GM12801 (cell line): ENCODE measurements around the gene NSF.

ENCODE experiments used
- CTCF ChIP-seq: IDR thresholded peaks from one replicate; pipeline ENCODE4 v1.5.1; 2011; ENCODE audit warnings: control low read depth; ENCODE audit not compliant: insufficient read length; ENCODE audit errors: extremely low read depth

Gene NSF

GRCh38 chr17:46794318-46794717 lies 203.8 kb downstream of the NSF start:
- TF ChIP-seq CTCF = no peak

DNA sequence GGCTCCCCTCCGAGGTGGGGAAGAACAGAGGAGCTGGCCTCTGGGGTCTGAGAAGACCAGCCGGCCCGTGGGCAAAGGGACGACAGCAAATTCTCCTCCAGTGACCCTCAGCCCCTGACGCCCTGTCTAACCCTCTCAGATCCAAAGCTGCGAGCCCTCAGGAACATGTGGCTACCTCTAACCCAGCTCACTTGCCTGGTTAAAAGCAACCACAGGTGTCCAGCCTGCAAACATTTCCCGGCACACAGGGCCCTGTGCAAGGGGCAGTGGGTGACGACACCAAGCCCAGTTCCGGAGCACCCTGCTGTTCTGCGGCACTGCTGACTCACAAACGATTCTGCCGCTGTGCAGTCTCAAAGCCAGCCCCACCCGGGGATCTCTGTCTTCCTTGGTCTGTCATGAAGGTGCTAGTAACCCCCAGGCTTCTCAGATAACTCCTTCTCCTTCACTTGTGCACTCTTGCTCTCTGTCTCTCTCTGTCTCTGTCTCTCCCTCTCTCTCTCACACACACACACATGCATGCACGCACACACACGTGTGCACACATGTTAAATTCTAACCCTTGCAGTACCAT lies 205.0 kb downstream of the NSF start:
- TF ChIP-seq CTCF = no peak

DNA sequence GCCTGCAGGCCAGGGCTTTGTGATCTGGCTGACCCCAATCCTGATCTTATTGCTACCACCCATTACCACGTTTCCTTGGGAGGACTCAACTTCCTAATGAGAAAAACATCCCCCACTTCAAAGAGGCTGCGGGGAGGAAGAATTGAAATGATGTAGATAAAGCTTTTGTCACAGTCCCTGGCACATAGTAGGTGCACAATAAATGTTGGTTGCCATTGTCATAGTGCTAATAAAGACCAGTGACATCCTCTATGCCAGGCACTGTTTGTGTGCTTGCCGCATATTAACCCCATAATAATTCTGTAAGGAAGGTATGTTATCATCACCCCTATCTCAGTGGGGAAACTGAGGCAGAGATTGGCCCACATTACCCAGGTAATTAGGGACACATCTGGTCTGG lies 205.6 kb downstream of the NSF start:
- TF ChIP-seq CTCF = no peak

DNA sequence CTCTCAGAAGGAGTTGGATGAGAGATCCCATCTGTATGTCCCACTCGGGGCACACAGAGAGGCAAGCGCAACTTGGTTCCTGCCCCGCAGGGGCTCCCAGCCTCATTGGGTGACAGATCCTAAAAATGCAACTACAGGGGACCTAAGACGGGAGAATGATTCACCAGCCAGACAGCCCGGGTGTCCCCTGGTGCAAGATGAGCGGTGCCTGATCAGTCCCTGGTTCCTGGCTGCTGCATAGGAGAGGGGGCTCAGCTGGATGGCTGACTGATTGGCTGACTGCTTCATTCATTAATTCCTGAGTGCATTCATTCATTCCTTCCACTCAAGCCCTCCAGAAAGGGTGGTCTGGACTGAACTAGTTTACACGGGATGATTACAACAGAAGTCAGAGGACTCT lies 206.1 kb downstream of the NSF start:
- TF ChIP-seq CTCF = no peak

DNA sequence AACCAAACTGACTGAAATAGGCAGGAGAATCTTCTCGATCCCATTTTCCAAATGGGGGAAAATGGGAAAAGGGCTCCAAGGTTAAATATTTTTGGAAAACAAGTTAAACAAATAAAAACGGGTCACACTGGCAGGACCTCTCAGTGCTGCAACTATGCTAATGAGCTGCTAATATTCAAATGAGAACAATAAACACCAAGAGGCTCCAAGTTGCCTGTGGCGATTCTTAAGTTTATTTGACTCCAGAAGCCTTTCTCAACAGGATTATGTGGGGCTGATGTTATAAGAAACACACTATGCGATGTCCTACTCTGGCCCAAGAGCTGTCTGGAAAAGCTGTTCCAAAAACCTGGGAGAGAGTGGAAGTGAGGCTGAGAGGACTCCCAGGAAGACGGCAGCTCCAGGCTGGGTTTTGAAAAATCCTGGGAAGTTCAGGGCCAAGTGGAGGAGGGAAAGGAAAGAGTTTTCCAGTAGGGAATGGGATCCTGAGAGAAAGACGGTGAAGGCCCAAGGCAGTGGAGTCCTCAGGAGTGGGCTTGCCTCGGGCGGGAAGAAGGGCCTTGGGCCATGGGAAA lies 206.6 kb downstream of the NSF start:
- TF ChIP-seq CTCF = no peak

DNA sequence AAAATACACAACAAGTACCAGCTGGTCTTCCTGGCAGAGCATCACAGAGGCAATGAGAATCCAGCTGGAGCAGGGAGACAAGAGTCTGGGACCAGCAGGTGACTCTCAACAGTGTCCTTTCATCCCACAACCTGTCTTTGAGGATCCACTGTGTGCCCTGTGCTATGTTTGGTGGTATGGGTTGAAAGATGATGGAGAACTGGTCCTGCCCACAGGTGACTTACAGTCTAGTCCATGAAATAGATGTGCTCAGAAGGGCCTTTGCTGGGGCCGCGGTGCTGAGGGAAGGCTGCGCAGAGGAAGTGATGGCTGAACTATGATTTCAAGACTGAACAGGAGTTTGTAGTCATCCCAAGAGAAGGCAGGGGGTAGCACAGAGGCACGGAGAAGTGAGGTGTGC lies 210.1 kb downstream of the NSF start:
- TF ChIP-seq CTCF = no peak

DNA sequence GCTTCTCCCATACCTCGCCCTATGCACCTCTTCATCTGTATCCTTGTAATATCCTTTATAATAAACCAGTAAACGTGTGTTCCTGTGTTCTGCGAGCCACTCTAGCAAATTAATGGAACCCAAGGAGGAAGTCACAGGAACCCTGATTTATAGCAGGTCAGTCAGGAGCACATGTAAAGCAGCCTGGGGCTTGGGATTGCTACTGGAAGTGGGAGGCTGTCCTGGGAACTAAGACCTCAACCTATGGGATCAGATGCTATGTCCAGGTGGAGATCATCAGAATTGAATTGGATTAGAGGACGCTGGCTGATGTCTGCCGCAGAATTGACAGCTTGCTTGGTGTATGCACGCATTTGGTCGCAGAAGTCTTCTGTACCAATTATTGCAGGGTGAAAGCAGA lies 212.3 kb downstream of the NSF start:
- no peak for TF ChIP-seq CTCF
